Measurements from ENCODE around the gene TAF4.
"Not testable (repeated sequence)": the region's sequence is repeated elsewhere in the genome, so short reads cannot be mapped to it uniquely, and the experiment has no call there.

TAF4 gene

GRCh38 chr20:61958773-61959700 lies 106.6 kb downstream of the TAF4 start:
- no peak for DNase-seq

- DNase-seq, result no peak
Observed at GRCh38 chr20:61957961-61958715, 107.5 kb downstream of the TAF4 start.

DNA sequence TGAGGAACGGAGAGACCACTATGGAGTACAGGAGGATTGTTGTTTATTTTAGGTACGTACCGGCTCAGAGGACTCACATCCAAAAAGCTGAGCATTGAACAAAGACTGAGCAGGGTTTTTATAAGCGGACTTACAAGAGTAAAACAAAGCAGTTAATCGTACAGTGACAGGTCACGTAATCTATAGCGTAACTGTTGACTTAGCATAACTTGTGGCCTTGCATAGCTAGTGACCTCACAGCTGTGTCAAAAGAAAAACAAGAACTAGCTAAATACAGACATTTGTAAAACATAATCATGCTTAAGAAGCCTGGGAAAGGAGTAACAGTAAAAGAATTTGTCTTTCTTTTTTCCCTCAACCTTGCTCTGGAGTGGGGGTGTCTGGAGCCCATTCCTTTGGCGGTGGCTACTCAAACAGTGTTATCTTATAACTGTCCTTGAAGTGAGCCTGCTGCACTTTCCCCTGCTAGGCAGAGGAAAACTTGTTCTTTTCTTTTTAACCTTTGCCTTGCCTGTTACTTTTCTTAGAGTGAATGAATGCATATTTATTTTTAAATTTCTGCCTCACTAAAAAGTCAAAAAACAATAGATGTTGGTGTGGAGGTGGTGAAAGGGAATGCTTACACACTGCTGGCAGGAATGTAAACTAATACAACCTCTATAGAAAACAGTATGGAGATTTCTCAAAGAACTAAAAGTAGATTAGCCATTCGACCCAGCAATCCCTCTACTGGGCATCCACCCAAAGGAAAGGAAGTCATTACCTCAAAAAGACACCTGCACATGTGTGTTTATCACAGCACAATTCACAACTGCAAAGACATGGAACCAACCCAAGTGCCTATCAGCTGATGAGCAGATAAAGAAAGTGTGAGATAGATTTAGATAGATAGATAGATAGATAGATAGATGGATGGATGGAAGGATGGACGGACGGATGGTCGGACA lies 109.0 kb downstream of the TAF4 start:
- peak; percentile 17 for DNase-seq

DNA sequence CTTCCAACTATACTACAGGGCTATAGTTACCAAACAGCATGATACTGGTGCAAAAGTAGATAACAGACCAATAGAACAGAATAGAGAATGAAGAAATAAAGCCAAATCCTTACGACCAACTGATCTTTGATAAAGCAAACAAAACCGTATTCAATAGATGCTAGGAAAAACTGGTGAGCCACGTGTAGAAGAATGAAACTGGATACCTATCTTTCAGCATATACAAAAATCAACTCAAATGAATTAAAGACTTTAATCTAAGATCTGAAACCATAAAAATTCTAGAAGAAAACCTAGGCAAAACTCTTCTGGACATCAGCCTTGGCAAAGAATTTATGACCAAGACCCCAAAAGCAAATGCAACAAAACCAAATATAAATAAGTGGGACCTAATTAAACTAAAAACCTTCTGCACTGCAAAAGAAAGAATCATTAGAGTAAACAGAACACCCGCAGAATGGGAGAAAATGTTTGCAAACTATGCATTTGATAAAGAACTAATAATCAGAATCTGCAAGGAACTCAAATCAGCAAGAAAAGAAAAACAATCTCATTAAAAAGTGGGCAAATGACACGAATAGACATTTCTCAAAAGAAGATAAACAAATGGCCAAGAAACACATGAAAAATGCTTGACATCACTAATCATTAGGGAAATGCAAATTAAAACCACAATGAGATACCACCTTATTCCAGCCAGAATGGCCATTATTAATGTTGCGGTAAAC lies 109.8 kb downstream of the TAF4 start:
- no peak for DNase-seq

DNA sequence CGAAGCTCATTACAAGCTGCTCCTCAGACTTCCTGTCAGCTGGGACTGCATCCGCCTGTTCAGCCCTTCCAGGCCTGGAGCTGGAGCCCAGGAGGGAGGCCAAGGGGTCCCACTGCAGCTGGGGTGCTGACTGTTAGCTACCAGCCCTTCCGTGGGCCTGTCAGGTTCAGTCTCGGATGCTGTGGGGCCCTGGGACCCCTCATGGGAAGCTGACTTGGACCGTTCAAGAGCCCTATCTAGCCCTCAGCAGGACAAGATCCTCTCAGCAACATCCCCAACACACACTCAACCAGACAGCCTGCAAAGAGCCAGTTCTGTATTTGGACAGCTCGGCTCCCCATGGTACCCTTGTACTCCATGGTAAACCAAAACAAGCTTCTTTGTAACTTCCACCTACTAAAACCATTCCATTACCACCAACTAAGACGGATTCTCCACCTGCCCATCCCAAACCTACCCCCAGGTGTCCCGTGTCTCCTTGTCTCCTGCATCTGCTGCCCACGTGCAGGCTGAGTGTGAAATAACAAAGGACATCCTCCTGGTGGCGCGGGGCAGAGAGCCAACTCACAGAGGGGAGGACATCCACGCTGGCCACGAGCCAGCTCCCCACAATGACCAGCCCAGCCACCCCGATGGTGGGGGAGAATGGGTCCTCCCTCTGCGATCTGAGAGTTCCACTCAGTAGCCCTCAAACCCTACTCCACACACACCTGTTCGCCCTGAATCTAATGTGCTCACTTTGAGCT lies 111.2 kb downstream of the TAF4 start:
- peak; percentile 73 for DNase-seq

DNA sequence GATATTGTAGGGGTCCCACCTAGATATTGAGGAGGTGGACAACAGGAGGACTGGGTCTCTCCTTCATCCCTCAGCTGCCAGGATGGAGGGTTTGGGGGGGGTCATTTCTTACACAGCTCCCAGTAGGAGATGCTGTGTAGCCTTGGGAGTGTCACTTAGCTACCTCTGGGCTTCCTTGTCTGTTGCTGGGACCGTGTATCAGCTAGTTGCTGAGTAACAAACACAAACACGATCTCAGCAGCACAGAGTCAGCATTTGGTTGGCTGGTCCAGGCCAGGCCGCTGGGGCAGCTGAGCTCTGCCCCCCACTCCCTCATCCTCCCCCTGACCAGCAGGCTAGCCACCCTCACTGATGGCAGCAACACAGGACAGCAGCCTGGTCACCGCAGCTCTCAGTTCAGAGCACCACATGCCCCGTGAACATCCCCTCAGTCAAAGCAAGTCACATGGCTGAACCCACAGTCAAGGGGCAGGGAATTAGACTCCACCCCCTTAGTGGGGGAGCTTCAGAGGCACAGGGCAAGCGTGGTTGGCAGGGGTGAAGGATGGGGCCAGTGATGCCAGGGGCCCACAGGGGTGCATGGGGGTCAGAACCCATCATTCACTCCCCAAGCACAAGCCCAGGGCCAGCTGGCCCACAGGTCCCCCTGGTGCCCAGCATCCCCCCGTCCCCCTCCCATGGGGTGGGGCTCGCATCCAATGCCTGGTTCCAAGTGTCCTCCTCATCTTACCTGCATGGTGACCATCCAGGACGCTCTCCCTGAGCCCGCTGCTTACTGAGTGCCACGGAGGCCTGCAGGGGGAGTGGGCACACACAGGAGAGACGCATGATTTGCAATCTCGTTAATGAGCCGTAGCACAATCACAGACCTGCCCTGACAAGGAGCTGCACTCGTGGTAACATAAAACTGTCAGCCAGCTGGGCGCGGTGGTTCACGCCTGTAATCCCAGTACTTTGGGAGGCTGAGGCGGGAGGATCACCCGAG lies 112.4 kb downstream of the TAF4 start:
- DNase-seq, result peak; percentile 20

GRCh38 chr20:61951695-61952533 lies 113.8 kb downstream of the TAF4 start:
- no peak for DNase-seq

DNA sequence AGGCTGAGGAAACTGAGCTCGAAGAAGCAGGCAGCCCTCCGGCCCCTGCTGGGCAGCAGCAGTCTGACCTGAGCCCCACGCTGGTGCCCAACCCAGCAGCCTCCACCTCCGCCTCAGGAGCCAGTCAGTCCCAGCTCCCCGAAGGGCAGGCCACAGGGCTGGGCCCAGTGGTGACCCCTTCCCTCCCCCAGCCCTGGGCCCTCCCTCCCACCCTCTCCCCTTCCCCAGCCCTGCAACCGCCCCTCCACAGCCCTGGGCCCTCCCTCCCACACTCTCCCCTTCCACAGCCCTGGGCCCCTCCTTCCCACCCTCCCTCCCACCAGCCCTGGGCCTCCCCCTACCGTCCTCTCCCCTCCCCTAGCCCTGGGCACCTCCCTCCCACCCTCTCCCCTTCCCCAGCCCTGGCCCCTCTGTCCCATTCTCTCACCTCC lies 115.0 kb downstream of the TAF4 start:
- no peak for DNase-seq

DNA sequence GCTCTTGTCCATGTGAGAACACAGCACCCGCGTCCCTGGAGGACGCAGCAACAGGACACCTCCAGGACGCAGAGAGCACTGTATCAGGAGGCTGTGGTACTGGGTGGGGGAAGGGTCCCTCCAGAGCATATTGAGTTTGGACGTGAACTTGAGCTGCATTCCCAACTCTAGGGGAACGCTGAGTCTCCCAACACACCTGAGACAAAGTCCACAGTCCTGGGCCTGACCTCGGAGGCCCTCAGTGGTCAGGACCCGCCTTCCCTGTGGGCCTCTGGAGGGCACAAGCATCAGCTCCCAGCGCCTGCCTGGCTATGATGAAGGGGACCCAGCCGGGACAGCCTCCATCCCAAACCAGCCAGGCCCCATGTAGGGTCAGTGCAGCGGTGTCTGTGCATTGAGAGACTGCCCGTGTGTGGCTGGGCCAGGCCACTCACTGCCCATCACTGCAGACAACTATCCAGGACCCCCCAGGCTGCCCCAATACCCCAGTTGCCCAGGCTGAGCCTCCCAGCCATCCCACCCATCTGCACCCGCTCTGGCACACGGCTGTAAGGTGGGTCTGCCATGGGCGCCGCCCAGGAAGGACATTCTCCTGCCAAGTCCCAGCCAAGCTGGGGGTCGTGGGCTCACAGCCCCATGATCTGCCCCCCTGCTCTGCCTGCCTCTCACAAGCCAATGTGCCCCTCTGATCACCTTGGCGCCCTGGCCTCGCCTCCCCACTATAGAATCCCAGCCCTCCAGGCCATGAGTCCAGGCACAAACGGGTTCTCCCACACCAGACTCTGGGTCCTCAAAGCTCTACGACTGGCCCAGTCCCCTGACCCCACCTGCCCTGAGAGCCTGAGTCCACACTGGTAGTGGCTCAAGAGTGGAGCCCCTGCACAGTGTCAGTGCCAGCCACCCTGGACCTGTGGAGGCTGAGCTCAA lies 115.7 kb downstream of the TAF4 start:
- DNase-seq, result no peak

DNA sequence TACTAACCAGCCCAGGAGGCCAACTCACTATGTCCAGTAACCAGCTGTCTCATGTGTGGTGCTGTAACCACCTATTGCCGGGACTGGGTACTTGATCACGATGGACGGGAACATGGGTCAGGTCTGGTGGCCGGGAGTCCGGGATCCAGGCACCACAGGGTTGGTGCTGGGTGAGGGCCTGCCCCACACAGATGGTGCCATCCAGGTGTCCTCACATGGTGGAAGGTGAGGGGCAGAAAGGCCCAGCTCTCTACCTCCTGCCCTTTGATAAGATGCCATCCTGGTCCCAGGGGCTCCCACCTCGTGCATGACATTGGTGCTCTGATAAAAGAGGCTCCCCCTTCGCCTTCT lies 116.3 kb downstream of the TAF4 start:
- no peak for DNase-seq

DNA sequence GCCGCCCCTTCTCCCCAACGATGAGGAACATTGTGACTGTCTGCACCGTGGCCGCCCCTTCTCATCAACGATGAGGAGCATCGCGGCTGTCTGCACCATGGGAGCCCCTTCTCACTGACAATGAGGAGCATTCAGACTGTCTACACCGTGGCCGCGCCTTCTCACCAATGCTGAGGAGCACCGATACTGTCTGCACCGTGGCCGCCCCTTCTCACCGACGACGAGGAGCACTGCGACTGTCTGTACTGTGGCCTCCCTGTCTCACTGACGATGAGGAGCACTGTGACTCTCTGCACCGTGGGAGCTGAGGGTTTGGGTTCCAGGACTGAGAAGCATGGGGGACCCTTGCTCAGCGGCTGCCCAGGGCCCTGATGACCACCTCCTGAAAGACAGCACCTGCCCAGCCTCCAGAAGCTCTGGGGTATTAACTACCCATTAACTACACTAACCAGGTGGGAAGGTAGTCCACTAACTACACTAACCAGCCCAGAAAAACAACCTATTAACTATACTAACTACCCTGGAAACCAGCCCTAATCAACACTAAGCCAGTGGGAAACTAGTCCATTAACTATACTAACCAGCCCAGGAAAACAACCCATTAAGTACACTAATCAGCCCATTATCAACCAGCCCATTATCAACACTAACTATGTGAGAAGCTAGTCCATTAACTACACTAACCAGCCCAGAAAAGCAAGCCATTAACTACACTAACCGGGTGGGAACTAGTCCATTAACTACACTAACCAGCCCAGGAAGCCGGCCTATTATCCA lies 116.9 kb downstream of the TAF4 start:
- DNase-seq, result no peak

GRCh38 chr20:61948056-61948455 lies 117.6 kb downstream of the TAF4 start:
- not testable (repeated sequence) for DNase-seq

DNA sequence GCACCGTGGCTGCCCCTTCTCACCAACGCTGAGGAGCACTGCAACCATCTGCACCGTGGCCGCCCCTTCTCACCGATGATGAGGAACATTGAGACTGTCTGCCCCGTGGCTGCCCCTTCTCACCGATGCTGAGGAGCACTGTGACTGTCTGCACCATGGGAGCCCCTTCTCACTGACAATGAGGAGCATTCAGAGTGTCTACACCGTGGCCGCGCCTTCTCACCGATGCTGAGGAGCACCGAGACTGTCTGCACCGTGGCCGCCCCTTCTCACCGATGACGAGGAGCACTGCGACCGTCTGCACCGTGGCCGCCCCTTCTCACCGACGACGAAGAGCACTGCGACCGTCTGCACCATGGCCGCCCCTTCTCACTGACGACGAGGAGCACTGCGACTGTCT lies 120.2 kb downstream of the TAF4 start:
- not testable (repeated sequence) for DNase-seq

DNA sequence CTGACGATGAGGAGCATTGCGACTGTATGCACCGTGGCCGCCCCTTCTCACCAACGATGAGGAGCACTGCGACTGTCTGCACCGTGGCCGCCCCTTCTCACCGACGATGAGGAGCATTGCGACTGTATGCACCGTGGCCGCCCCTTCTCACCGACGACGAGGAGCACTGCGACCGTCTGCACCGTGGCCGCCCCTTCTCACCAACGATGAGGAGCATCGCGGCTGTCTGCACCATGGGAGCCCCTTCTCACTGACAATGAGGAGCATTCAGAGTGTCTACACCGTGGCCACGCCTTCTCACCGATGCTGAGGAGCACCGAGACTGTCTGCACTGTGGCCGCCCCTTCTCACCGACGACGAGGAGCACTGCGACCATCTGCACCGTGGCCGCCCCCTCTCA lies 120.7 kb downstream of the TAF4 start:
- DNase-seq, result not testable (repeated sequence)

GRCh38 chr20:61942526-61942925 lies 123.2 kb downstream of the TAF4 start:
- no peak for DNase-seq

- no peak for DNase-seq
Observed at GRCh38 chr20:61941721-61942405, 123.8 kb downstream of the TAF4 start.

All from DMS153 (cell line).